Measurements from ENCODE around the gene FCRL5.

DNA sequence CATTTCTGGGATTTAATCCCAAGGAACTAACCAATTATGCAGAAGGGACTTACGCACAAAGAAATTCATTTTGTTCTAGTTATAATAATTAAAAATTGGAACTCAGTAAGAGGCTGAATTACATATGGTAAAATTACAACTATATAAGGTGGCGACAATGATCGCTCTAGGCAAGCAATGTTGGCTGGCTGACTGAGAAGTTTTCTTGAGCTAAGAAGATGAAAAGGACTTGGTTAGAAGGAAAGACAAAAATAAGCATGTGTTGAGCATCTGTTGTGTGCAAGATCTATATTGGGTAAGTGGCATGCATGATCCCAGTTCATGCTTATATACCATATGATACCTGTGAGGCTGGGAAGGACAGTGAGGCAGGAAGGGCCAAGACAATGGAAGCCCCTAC lies 80.8 kb downstream of the FCRL5 start:
- TF ChIP-seq, protein P1, sequence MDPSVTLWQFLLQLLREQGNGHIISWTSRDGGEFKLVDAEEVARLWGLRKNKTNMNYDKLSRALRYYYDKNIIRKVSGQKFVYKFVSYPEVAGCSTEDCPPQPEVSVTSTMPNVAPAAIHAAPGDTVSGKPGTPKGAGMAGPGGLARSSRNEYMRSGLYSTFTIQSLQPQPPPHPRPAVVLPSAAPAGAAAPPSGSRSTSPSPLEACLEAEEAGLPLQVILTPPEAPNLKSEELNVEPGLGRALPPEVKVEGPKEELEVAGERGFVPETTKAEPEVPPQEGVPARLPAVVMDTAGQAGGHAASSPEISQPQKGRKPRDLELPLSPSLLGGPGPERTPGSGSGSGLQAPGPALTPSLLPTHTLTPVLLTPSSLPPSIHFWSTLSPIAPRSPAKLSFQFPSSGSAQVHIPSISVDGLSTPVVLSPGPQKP (CRISPR knock-in tag; IDR thresholded peaks at IDR 0.05) = no peak
- TF ChIP-seq EZH2 (IDR thresholded peaks at IDR 0.05; ENCODE audit: borderline replicate concordance, low read depth, low read length) = no peak
- no peak for TF ChIP-seq C11orf30 (IDR thresholded peaks at IDR 0.05; ENCODE audit: low read depth)

Measured in K562 (cell line).